Activated naive CD8-positive, alpha-beta T cell treated with anti-CD3 and anti-CD28 coated beads for 36 hours (primary cell): Measurements from ENCODE around the gene CLDN14. TPM values are rescaled to one million over a fixed set of nuclear protein-coding genes. Genes with fewer than 3 reads are reported as not detected.
"Not testable (repeated sequence)": the region's sequence is repeated elsewhere in the genome, so short reads cannot be mapped to it uniquely, and the experiment has no call there.

Experiments used
- DNase-seq: peaks from one replicate; pipeline ENCODE4 v3.0.0; 2021
- H3K27ac Mint-ChIP-seq: one replicate; pipeline ENCODE4 v1.8.0; 2022; ENCODE audit warnings: mild to moderate bottlenecking, moderate library complexity, mixed read lengths
- H3K27me3 Mint-ChIP-seq: one replicate; pipeline ENCODE4 v1.8.0; 2022; ENCODE audit warnings: mild to moderate bottlenecking, mixed read lengths
- H3K36me3 Mint-ChIP-seq: one replicate; pipeline ENCODE4 v1.8.0; 2021; ENCODE audit warnings: mild to moderate bottlenecking, mixed read lengths
- H3K4me1 Mint-ChIP-seq: one replicate; pipeline ENCODE4 v1.8.0; 2021; ENCODE audit warnings: mixed read lengths
- H3K4me3 Mint-ChIP-seq: one replicate; pipeline ENCODE4 v1.8.0; 2022; ENCODE audit warnings: mild to moderate bottlenecking, moderate library complexity, mixed read lengths
- H3K9me3 Mint-ChIP-seq: one replicate; pipeline ENCODE4 v1.8.0; 2022; ENCODE audit warnings: mixed read lengths
- total RNA-seq, 2 experiments: library from RNA; stranded (reverse); gene quantifications; one replicate each; pipeline ENCODE4 v1.2.3, GENCODE V29; 2021

CLDN14 gene
- total RNA-seq, 2 experiments from 2014 or later = not detected

DNA sequence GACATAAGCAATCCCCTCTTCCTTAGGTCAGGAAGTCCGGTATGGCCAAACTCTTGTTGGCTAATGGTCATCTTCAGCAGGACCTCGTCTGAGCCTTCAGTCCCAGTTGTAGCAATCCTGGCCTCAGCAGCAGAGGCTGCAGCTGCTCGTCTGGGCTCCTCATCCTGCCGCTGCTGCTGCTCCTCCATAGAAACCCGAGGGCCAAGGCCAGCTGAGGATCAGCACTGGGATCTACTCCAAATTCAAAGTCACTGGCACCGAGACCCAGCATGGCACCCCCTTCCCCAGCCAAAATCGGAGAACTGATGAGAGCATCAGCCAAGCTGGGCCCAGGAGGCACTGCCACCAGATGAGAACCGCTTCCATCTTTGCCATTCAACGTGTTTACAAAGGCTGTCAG lies 6.3 kb upstream of the CLDN14 start:
- Mint-ChIP-seq H3K9me3 (no peaks in the 10 kb centered on the region), H3K27me3 (no peaks in the 10 kb centered on the region), H3K4me3 (no peak overlapping the region)

DNA sequence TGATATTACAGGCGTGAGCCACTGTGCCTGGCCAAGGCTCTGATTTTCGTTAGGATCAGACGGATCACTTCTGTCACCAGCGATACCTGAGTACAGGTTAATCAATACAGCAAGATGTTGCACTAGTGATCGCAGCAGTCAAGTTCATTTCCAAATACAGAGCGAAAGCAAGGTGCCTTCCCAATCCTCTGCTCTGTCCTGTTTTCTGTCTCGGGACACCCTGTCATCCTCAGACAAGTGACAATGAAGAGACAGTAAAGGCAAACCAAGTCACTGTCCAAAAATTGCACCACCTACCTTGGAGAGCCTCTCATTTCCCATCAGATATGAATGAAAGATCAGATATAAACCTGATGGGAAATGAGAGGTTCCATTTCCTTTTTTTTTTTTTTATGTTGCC lies 5.6 kb upstream of the CLDN14 start:
- H3K27me3 Mint-ChIP-seq = no peaks in the 10 kb centered on the region
- H3K4me3 Mint-ChIP-seq = no peak overlapping the region
- H3K27ac Mint-ChIP-seq = no peak overlapping the region
- H3K9me3 Mint-ChIP-seq = no peaks in the 10 kb centered on the region
- H3K36me3 Mint-ChIP-seq = no peaks in the 10 kb centered on the region
- no peaks in the 10 kb centered on the region for H3K4me1 Mint-ChIP-seq
- no peak for DNase-seq

More for the DNA sequence above, 6.3 kb upstream of the CLDN14 start:
- H3K36me3 Mint-ChIP-seq = no peaks in the 10 kb centered on the region
- no peaks in the 10 kb centered on the region for H3K4me1 Mint-ChIP-seq
- no peak for DNase-seq
- no peak overlapping the region for H3K27ac Mint-ChIP-seq

DNA sequence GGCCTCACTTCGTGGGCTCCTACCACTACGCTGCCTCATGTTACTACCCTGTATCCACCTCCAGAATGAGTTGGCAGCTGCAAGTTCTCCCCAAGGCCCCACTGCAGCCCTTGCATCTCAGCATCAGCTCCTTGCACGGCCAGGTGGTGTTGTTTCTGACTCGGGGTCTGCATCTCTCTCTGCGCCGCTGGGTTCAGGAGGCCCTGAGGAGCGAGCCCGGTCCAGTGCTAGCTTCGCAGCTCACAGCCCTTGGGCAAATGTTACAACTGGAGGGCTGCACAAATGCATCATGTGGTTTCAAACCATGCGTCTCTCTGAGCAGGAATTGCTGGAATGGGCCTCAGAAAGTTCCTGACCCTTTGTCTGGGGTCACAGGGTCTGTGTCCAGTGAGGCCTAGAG lies 3.2 kb upstream of the CLDN14 start:
- Mint-ChIP-seq H3K9me3 (no peaks in the 10 kb centered on the region), H3K4me3 (no peak overlapping the region), H3K36me3 (no peaks in the 10 kb centered on the region), H3K4me1 (no peaks in the 10 kb centered on the region), H3K27me3 (no peaks in the 10 kb centered on the region), H3K27ac (no peak overlapping the region)
- no peak for DNase-seq

DNA sequence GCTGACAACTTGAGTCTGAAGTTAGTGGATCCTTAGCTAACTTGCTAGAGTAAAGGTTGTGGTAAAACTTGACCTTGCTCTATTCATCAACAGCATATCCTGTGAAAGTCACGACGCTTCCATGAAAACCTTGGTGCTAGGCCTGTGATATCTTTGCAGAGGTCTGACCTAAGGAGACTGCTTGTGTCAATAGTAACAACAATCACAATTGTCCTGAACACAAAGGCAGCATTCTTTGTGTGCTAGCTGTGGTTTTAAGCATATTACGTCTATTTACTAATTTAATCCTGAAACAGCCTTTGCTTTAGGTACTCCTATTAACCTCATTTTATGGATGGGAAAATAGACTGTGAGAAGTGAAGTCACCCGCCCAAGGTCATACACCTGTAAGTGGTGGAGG lies 2.8 kb upstream of the CLDN14 start:
- H3K36me3 Mint-ChIP-seq = no peaks in the 10 kb centered on the region
- H3K27ac Mint-ChIP-seq = no peak overlapping the region
- no peaks in the 10 kb centered on the region for H3K4me1 Mint-ChIP-seq
- H3K4me3 Mint-ChIP-seq = no peak overlapping the region
- no peaks in the 10 kb centered on the region for H3K27me3 Mint-ChIP-seq
- DNase-seq = no peak
- no peaks in the 10 kb centered on the region for H3K9me3 Mint-ChIP-seq

DNA sequence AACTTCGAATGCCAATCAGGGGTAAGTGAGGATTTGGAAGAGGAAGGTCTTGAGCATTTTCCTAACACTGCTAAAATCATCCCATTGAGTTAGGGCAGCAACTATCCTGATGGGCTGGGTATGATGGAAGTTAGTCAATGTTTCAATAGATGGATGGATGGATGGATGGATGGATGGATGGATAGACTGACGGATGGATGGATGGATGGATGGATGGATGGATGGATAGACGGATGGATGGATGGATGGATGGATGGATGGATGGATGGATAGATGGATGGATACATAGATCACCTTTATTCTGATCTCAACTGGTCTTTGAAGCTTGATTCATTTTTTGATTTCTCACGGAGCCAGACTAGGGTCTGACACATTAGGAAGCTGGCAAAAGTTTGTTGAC lies 2.3 kb upstream of the CLDN14 start:
- no peaks in the 10 kb centered on the region for H3K36me3 Mint-ChIP-seq
- no peak overlapping the region for H3K4me3 Mint-ChIP-seq
- no peaks in the 10 kb centered on the region for H3K27me3 Mint-ChIP-seq
- no peaks in the 10 kb centered on the region for H3K4me1 Mint-ChIP-seq
- no peaks in the 10 kb centered on the region for H3K9me3 Mint-ChIP-seq
- no peak overlapping the region for H3K27ac Mint-ChIP-seq
- no peak for DNase-seq

DNA sequence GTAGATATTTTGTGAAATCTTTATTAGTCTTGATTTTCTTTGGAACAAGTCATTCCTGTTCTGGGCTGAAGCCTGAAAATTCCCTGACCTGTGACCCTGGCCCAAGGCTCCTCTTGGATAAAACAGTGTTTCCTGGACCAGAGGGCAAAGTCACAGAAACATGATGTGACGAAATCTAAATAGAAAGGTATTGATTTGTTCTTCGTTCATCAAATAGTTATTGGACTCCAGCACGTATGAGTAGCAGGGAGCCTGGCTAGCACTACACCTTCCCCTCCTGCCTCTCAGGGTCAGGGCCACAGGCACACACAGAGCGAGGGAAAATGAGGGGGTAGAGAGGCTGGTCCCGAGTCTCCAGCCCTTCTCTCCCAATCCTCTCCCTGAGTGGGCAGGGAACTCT lies 1.7 kb upstream of the CLDN14 start:
- Mint-ChIP-seq H3K9me3 (no peaks in the 10 kb centered on the region), H3K4me3 (no peak overlapping the region), H3K36me3 (no peaks in the 10 kb centered on the region), H3K4me1 (no peaks in the 10 kb centered on the region), H3K27ac (no peak overlapping the region), H3K27me3 (no peaks in the 10 kb centered on the region)
- DNase-seq = no peak

DNA sequence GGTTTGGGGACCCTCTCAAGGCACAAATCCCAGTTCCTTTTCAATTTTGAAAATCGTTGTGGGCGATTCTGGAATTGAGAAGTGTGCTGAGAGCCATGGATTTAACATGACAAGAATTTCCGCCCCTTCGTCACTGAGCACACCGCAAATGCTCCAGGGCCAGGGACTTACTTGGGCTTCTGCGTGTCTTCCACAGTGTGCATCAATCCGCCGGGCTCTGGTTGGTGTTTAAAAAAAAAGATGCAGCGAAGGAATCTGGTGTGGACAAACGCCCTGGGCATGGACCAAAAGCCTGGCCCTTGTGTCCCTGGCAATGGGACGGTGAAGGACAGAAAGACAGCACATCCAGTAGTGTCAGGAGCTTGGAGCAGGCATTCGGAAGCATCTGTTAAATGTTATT lies 696 bp upstream of the CLDN14 start:
- Mint-ChIP-seq H3K4me1 (no peaks in the 10 kb centered on the region), H3K9me3 (no peaks in the 10 kb centered on the region), H3K36me3 (no peaks in the 10 kb centered on the region), H3K27ac (no peak overlapping the region), H3K27me3 (no peaks in the 10 kb centered on the region), H3K4me3 (no peak overlapping the region)
- no peak for DNase-seq

DNA sequence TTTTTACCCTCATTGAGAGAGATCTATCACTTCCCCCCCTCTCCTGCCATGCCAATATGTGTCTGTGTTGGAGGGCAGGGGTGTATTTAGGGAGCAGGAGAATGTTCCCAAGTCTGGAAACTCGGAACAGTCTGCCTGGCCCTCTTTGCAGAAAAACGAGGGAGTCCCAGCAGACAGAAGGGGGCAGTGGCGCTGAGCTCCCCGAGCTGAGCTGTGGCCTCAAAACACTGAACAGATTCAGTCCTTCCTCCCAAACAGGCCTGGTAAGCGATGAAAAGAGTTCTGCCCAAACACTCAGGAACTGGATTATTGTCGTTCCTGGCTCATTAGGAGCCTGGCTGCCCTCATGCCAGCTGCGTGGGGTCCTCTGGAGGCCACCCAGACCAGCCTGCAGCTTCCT lies 981 bp downstream of the CLDN14 start:
- H3K4me1 Mint-ChIP-seq = no peaks in the 10 kb centered on the region
- no peak overlapping the region for H3K27ac Mint-ChIP-seq
- no peaks in the 10 kb centered on the region for H3K27me3 Mint-ChIP-seq
- no peaks in the 10 kb centered on the region for H3K36me3 Mint-ChIP-seq
- no peak overlapping the region for H3K4me3 Mint-ChIP-seq
- H3K9me3 Mint-ChIP-seq = no peaks in the 10 kb centered on the region
- DNase-seq = no peak

DNA sequence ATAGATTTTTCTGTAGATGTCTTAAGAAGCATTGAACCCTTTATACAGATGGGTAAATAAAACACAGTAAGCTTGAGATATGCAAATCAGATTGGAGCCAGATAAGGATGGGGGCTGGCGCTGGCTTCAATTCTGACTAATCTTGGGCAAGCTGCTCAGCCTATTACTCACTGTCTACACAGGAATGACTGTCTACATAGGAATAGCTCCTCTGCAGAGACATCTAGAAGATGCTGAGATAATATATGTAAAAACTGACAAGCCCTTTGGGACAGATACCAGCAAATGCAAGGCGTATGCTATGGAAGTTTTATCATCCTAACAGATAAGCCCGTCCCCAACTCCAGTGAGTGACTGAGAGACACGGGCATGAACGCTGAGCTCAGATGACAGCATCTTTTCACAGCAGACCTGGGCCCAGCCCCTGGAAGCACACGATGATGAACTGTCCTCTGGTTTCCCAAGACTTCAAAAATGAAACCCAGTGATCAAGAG lies 1.7 kb downstream of the CLDN14 start:
- H3K4me3 Mint-ChIP-seq = no peak overlapping the region
- H3K27ac Mint-ChIP-seq = no peak overlapping the region
- H3K27me3 Mint-ChIP-seq = peaks cover 5% of the 10 kb centered on the region
- H3K9me3 Mint-ChIP-seq = no peaks in the 10 kb centered on the region
- DNase-seq = no peak
- H3K36me3 Mint-ChIP-seq = no peaks in the 10 kb centered on the region
- H3K4me1 Mint-ChIP-seq = no peaks in the 10 kb centered on the region

DNA sequence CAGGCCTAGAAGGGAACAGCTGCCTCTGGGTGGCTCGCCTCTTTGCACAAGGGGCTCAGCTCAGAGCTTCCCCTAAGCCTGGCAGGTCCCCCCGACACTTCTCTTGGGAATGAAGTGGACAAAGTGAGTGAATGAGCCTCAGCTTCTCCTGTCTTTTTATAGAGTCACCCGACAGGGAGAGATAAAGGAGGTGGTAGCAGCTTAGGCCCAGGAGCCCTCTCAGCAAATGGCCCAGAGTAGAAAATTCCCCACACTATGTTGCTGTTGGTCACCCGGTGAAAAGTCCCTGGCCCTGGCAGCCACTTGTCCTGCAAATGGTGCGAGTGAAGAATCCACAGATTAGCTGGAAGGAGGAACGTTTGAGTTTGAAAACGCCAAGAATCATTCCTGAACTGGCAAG lies 2.4 kb downstream of the CLDN14 start:
- Mint-ChIP-seq H3K9me3 (no peaks in the 10 kb centered on the region), H3K36me3 (no peaks in the 10 kb centered on the region), H3K27me3 (peaks cover 5% of the 10 kb centered on the region), H3K4me1 (no peaks in the 10 kb centered on the region), H3K27ac (no peak overlapping the region), H3K4me3 (no peak overlapping the region)
- DNase-seq = no peak

DNA sequence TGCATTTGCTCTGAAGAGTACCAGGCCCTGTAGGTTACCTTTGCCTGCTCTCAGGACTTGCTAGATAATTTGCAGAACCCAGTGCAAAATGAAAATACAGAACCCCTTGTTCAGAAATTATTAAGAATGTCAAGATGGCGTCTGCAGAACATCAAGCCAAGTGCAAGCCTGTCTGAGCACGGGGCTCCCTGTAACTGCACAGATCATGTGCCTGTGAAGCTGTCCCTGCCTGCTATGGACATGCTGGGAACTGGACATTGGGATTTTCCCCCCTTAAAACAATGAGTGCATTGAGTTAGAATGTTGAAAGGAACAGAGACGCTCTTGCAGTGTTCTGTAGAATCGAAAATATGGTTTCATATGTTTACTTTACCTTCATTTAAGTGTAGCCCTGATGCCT lies 2.9 kb downstream of the CLDN14 start:
- DNase-seq = no peak
- H3K4me3 Mint-ChIP-seq = no peak overlapping the region
- peaks cover 5% of the 10 kb centered on the region for H3K27me3 Mint-ChIP-seq
- H3K4me1 Mint-ChIP-seq = no peaks in the 10 kb centered on the region
- H3K36me3 Mint-ChIP-seq = no peaks in the 10 kb centered on the region
- no peaks in the 10 kb centered on the region for H3K9me3 Mint-ChIP-seq
- H3K27ac Mint-ChIP-seq = no peak overlapping the region

DNA sequence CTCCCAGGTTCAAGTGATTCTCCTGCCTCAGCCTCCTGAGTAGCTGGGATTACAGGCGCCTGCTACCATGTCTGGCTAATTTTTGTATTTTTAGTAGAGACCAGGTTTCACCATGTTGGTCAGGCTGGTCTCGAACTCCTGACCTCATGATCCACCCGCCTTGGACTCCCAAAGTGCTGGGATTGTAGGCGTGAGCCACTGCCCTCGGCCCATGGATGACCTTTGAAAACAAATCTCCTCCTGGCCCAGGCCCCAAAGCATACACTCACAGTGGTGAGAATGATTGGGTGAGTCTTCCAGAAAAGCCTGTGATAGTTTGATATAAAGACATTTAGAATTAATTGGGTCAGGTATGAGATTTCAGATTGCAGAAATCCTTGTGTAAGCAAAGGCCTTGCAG lies 3.4 kb downstream of the CLDN14 start:
- not testable (repeated sequence) for H3K27me3 Mint-ChIP-seq, H3K4me1 Mint-ChIP-seq, H3K4me3 Mint-ChIP-seq, H3K36me3 Mint-ChIP-seq, H3K9me3 Mint-ChIP-seq, H3K27ac Mint-ChIP-seq, DNase-seq

DNA sequence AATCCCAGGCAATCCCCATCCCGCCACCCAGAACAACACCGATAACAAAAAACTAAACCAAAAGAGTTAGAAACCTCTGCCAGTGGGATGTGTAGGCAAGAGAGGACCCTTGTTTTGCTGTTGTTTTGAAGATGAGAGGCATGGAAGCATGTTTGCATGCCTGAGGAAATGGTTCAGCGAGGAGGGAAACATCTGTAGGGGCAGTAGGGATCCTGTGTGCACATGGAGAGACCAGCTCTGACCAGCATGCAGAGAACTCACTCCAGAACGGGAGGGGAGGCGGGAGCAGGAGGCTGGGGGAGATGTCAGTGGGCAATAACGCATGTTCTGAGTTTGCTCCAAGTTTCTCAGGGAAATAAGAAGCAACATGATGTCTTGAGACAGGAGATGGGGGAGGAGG lies 5.3 kb downstream of the CLDN14 start:
- Mint-ChIP-seq H3K36me3 (no peaks in the 10 kb centered on the region), H3K27me3 (peaks cover 5% of the 10 kb centered on the region), H3K4me3 (no peak overlapping the region), H3K27ac (no peak overlapping the region), H3K4me1 (peaks cover 2% of the 10 kb centered on the region), H3K9me3 (no peaks in the 10 kb centered on the region)
- DNase-seq = no peak

DNA sequence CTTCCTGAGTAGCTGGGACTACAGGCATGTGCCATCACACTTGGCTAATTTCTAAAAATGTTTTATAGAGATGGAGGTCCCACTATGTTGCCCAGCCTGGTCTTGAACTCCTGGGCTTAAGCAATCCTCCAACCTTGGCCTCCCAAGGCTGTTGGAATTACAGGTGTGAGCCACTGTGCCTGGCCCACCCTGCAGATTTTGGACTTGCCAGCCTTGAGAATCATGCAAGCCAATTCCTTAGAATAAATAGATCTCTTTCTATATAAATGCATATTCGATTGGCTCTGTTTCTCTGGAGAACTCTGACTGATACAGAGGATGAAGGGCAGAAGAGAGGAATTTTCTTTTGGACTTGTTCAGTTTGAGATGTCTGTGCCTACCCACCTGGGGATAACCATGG lies 6.7 kb downstream of the CLDN14 start:
- no peaks in the 10 kb centered on the region for H3K36me3 Mint-ChIP-seq
- no peak overlapping the region for H3K4me3 Mint-ChIP-seq
- peaks cover 5% of the 10 kb centered on the region for H3K27me3 Mint-ChIP-seq
- no peaks in the 10 kb centered on the region for H3K9me3 Mint-ChIP-seq
- H3K4me1 Mint-ChIP-seq = peaks cover 2% of the 10 kb centered on the region
- no peak overlapping the region for H3K27ac Mint-ChIP-seq
- no peak for DNase-seq

DNA sequence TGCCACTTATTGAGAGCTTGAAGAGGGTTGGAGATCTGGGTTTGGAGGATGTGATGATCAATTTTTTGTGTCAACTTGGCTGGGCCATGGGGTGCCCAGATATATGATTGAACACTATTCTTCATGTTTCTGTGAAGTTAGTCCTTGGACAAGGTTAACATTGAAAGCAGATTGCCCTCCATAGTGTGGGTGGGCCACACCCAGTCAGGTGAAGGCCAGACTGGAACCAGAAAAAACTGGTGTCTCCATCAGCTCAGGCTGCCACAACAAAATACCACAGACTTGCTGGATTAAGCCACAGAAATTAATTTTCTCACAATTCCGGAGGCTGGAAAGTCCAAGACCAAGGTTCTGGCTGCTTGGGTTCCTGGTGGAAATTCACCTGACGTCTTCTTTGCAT lies 7.5 kb downstream of the CLDN14 start:
- peaks cover 5% of the 10 kb centered on the region for H3K27me3 Mint-ChIP-seq
- H3K36me3 Mint-ChIP-seq = no peaks in the 10 kb centered on the region
- no peaks in the 10 kb centered on the region for H3K9me3 Mint-ChIP-seq
- H3K4me3 Mint-ChIP-seq = no peak overlapping the region
- no peak for DNase-seq
- no peak overlapping the region for H3K27ac Mint-ChIP-seq
- peaks cover 2% of the 10 kb centered on the region for H3K4me1 Mint-ChIP-seq

DNA sequence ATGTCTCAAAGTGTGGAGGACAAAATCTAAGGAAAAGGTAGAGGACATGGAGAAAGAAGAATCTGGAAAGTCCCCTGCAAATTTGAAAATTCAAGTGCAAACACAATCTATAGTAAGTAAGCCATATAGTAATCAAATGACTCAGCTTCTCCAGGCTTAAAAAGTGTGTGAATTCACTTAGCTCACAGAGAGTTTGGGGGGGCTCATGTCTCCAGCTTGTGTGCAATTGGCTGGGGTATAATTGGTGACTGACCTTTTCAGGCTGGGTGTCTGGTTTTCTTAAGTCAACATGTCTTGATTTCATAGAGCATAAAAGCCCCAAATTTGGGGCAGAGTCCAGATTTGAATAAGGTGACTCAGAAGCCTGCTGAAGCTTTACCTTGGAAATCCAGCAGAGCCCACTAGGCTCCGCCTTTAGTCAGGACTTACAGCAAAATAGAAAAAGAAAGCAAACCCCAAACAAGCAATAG lies 8.6 kb downstream of the CLDN14 start:
- DNase-seq = no peak
- Mint-ChIP-seq H3K27me3 (peaks cover 5% of the 10 kb centered on the region), H3K9me3 (no peaks in the 10 kb centered on the region), H3K4me1 (peaks cover 2% of the 10 kb centered on the region), H3K27ac (no peak overlapping the region), H3K4me3 (no peak overlapping the region), H3K36me3 (no peaks in the 10 kb centered on the region)

DNA sequence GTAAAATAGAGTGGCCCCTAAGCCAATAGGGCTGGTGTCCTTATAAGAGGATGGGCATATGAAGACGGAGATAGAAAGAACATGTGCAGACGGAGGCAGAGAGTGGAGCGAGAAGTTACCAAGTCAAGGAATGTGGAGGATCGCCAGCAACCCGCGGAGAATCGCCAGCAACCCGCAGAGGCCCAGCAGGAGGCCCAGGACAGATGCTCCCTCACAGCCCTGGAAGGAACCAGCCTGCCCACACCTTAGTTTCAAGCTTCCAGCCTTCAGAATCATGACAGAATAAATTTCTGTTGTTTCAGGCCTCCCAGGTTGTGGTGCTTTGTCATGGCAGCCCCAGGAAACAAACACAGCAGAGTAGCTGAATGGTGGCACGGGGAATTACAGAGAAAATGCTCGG lies 9.6 kb downstream of the CLDN14 start:
- DNase-seq = no peak
- H3K9me3 Mint-ChIP-seq = no peaks in the 10 kb centered on the region
- H3K4me1 Mint-ChIP-seq = peaks cover 2% of the 10 kb centered on the region
- H3K27me3 Mint-ChIP-seq = peaks cover 5% of the 10 kb centered on the region
- no peak overlapping the region for H3K4me3 Mint-ChIP-seq
- H3K36me3 Mint-ChIP-seq = no peaks in the 10 kb centered on the region
- no peak overlapping the region for H3K27ac Mint-ChIP-seq
